SK-N-SH (cell line): ENCODE results near the gene MUSK. TPM values are rescaled to one million over a fixed set of nuclear protein-coding genes. Genes with fewer than 3 reads are reported as not detected.

Source experiments
- CTCF ChIA-PET: fragments of 300-600, 350-600 bp; formaldehyde crosslinking; extraction: SDS; loops from one replicate; lab custom pipeline; 2021; lab: Yijun Ruan, JAX
- POLR2A ChIA-PET: fragments of 350-600 bp; sonication (Branson Sonifier 250); formaldehyde crosslinking; extraction: SDS; loops from one replicate; lab custom pipeline; 2020; ENCODE audit warnings: antibody characterized with exemption, inconsistent platforms; lab: Yijun Ruan, JAX
- DNase-seq: peaks from one replicate; pipeline ENCODE4 v3.0.0; 2012
- H2AFZ ChIP-seq: fragments of 200-600 bp; sonication (generic); 2 replicates; pipeline ENCODE4 v1.8.1; 2016; ENCODE audit warnings: antibody characterized with exemption, mild to moderate bottlenecking, low read depth
- H3F3A ChIP-seq: fragments of 200-600 bp; sonication (generic); replicated peaks from 2 replicates; pipeline ENCODE3; 2016; ENCODE audit warnings: antibody characterized with exemption, mild to moderate bottlenecking; ENCODE audit not compliant: insufficient read depth
- H3K27ac ChIP-seq, 2 experiments: fragments of 200-500 bp in 1 of 2; fragments of 200-600 bp in 1 of 2; sonication (Bioruptor generic) in 1 of 2; sonication (generic), shearing (Covaris generic) in 1 of 2; 2 replicates each; pipeline versions ENCODE4 v1.5.1 to v1.6.1; 2014 to 2016; ENCODE audit warnings: low read depth in 2 of 2, inconsistent platforms in 1 of 2, low read length in 1 of 2, mild to moderate bottlenecking in 1 of 2, mixed read lengths in 1 of 2
- H3K27me3 ChIP-seq: fragments of 200-600 bp; sonication (generic), shearing (Covaris generic); 2 replicates; pipeline ENCODE4 v1.6.1; 2016; ENCODE audit warnings: mixed run types; ENCODE audit not compliant: insufficient read depth
- H3K36me3 ChIP-seq, 2 experiments: fragments of 200-500 bp in 1 of 2; fragments of 200-600 bp in 1 of 2; sonication (Bioruptor generic) in 1 of 2; sonication (generic) in 1 of 2; replicated peaks in 1 of 2; 2 replicates each; pipeline versions ENCODE3 to v1.5.1; 2014 to 2016; ENCODE audit warnings: low read length in 1 of 2, mild to moderate bottlenecking in 1 of 2; ENCODE audit not compliant: insufficient read depth in 2 of 2, control insufficient read depth in 1 of 2
- H3K4me1 ChIP-seq, 2 experiments: fragments of 200-500 bp in 1 of 2; fragments of 200-600 bp in 1 of 2; sonication (Bioruptor generic) in 1 of 2; sonication (generic), shearing (Covaris generic) in 1 of 2; 2 replicates each; pipeline versions ENCODE4 v1.5.1 to v1.6.1; 2014 to 2016; ENCODE audit warnings: low read depth in 1 of 2, low read length in 1 of 2, mixed run types in 1 of 2; ENCODE audit not compliant: insufficient read depth in 2 of 2, control insufficient read depth in 1 of 2
- H3K4me2 ChIP-seq: fragments of 200-600 bp; sonication (generic), shearing (Covaris generic); 2 replicates; pipeline ENCODE4 v1.6.1; 2017; ENCODE audit warnings: mixed run types
- H3K4me3 ChIP-seq, 2 experiments: fragments of 200-500 bp in 1 of 2; fragments of 200-600 bp in 1 of 2; sonication (Bioruptor generic) in 1 of 2; sonication (generic), shearing (Covaris generic) in 1 of 2; 2 replicates each; pipeline versions ENCODE4 v1.5.1 to v1.8.1; 2014 to 2016; ENCODE audit warnings: low read depth in 2 of 2, inconsistent platforms in 1 of 2, low read length in 1 of 2, mild to moderate bottlenecking in 1 of 2, mixed read lengths in 1 of 2, moderate library complexity in 1 of 2
- H3K79me2 ChIP-seq: fragments of 200-600 bp; sonication (generic); 2 replicates; pipeline ENCODE4 v1.8.1; 2017; ENCODE audit warnings: mild to moderate bottlenecking; ENCODE audit not compliant: insufficient read depth
- H3K9ac ChIP-seq: fragments of 200-600 bp; sonication (generic); 2 replicates; pipeline ENCODE4 v1.6.1; 2017; ENCODE audit warnings: mixed run types
- H3K9me2 ChIP-seq: fragments of 200-600 bp; sonication (generic); 2 replicates; pipeline ENCODE4 v1.6.1; 2017; ENCODE audit warnings: mixed run types
- H3K9me3 ChIP-seq: fragments of 200-600 bp; sonication (generic); 2 replicates; pipeline ENCODE4 v1.6.1; 2017; ENCODE audit warnings: mixed run types, mild to moderate bottlenecking, moderate library complexity
- H4K20me1 ChIP-seq: fragments of 200-600 bp; sonication (generic); 2 replicates; pipeline ENCODE4 v1.6.1; 2017; ENCODE audit warnings: mild to moderate bottlenecking, mixed run types; ENCODE audit not compliant: insufficient read depth
- CTCF ChIP-seq: fragments of 200-600 bp; sonication (generic); IDR thresholded peaks from 2 replicates; pipeline ENCODE4 v1.6.1; 2017; ENCODE audit warnings: antibody characterized with exemption, mild to moderate bottlenecking, moderate library complexity
- FOXJ3 ChIP-seq: sonication (generic); formaldehyde crosslinking; IDR thresholded peaks from 2 replicates; pipeline ENCODE4 v1.5.1; 2020; ENCODE audit warnings: mild to moderate bottlenecking, missing genetic modification reagents
- GATA2 ChIP-seq: sonication (generic); formaldehyde crosslinking; IDR thresholded peaks from 2 replicates; pipeline ENCODE4 v1.5.0; 2020; ENCODE audit warnings: mild to moderate bottlenecking, missing genetic modification reagents
- JUND ChIP-seq: IDR thresholded peaks from 2 replicates; pipeline ENCODE4 v1.4.0; 2012
- MAX ChIP-seq: IDR thresholded peaks from 2 replicates; pipeline ENCODE4 v1.4.0; 2012; ENCODE audit warnings: low read depth
- RAD21 ChIP-seq: IDR thresholded peaks from 2 replicates; pipeline ENCODE4 v1.6.1; 2012; ENCODE audit warnings: mild to moderate bottlenecking, low read length
- RCOR1 ChIP-seq: fragments of 150-350 bp; IDR thresholded peaks from 2 replicates; pipeline ENCODE4 v1.6.1; 2017; ENCODE audit warnings: antibody characterized with exemption, low read length
- REST ChIP-seq: IDR thresholded peaks from 2 replicates; pipeline ENCODE4 v1.6.1; 2012; ENCODE audit warnings: mild to moderate bottlenecking, low read depth, low read length, moderate library complexity
- RXRA ChIP-seq: IDR thresholded peaks from 2 replicates; pipeline ENCODE4 v1.4.0; 2012; ENCODE audit warnings: low read depth, mild to moderate bottlenecking, borderline replicate concordance
- TCF12 ChIP-seq: IDR thresholded peaks from 2 replicates; pipeline ENCODE4 v1.4.0; 2012
- USF1 ChIP-seq: IDR thresholded peaks from 2 replicates; pipeline ENCODE4 v1.4.0; 2012; ENCODE audit warnings: low read depth, borderline replicate concordance
- WGBS: methylation state at CpG from one replicate; pipeline ENCODE4 v1.1.6; 2017; ENCODE audit warnings: low lambda C conversion rate; 5-methylcytosine and 5-hydroxymethylcytosine counted together
- polyA plus RNA-seq, 3 experiments: library from polyadenylated mRNA; depleted of rRNA; stranded (reverse); fragments of >200 nt; gene quantifications; 2 replicates each; pipeline ENCODE4 v1.2.3, GENCODE V29; 2012

Gene MUSK
- polyA plus RNA-seq, 1 of the 3 experiments (the other 2 are of a cell fraction), result not detected

GRCh38 chr9:110807956-110808598 lies 139.5 kb downstream of the MUSK start:
- POLR2A ChIA-PET, result no interaction called here

GRCh38 chr9:110808599-110808980 lies 140.0 kb downstream of the MUSK start:
- Histone ChIP-seq H3K4me1 (no peaks in the 10 kb centered on the region; a peak in 1 of 4 replicates), H3K36me3 (no peaks in the 10 kb centered on the region), H3F3A (no peaks in the 10 kb centered on the region), H3K79me2 (no peaks in the 10 kb centered on the region), H3K4me3 (no peak overlapping the region), H2AFZ (no peak overlapping the region), H3K9me3 (no peaks in the 10 kb centered on the region; the same call in 1 of the 2 replicates), H3K4me2 (no peak overlapping the region), H3K9ac (no peak overlapping the region), H3K27me3 (no peaks in the 10 kb centered on the region), H4K20me1 (no peaks in the 10 kb centered on the region), H3K9me2 (no peaks in the 10 kb centered on the region), H3K27ac (no peak overlapping the region)
- no peak for DNase-seq
- ChIA-PET CTCF (no interaction called here), POLR2A (no interaction called here)
- no peak for TF ChIP-seq CTCF
- no peak for TF ChIP-seq RCOR1
- no peak for TF ChIP-seq RAD21
- TF ChIP-seq RXRA, result no peak
- TF ChIP-seq JUND, result no peak
- no peak for TF ChIP-seq FOXJ3 (CRISPR knock-in tag)
- TF ChIP-seq REST, result no peak
- WGBS, result 94% methylated on average over 4 of the region's 4 CpGs

More at GRCh38 chr9:110807956-110808598, 139.5 kb downstream of the MUSK start:
- Histone ChIP-seq H3K79me2 (no peaks in the 10 kb centered on the region), H3K9me2 (no peaks in the 10 kb centered on the region), H2AFZ (no peak overlapping the region), H3F3A (no peaks in the 10 kb centered on the region), H3K4me1 (no peaks in the 10 kb centered on the region; a peak in 1 of 4 replicates), H3K9me3 (no peaks in the 10 kb centered on the region; the same call in 1 of the 2 replicates), H3K4me3 (no peak overlapping the region), H3K27me3 (no peaks in the 10 kb centered on the region), H3K9ac (no peak overlapping the region), H3K27ac (no peak overlapping the region), H4K20me1 (no peaks in the 10 kb centered on the region), H3K36me3 (no peaks in the 10 kb centered on the region), H3K4me2 (no peak overlapping the region)
- WGBS, result 87% methylated on average over 6 of the region's 6 CpGs
- TF ChIP-seq USF1 (no peak), TCF12 (no peak), MAX (no peak), GATA2 (no peak)
- no peak for DNase-seq
- CTCF ChIA-PET, result no interaction called here
